ENCODE results near the gene IL13.

IL13 gene

GRCh38 chr5:132673488-132673887, 15.5 kb downstream of the IL13 start:
- no peak for DNase-seq

- no peak for DNase-seq
Measured at GRCh38 chr5:132673939-132674630, 16.1 kb downstream of the IL13 start, which contains the start of gene IL4. TSS of gene IL4 (plus strand) at chr5:132673989. CDS start at chr5:132674051, 62 bp downstream.

GRCh38 chr5:132674671-132675506, 16.9 kb downstream of the IL13 start:
- no peak for DNase-seq

- no peak for DNase-seq
Measured at GRCh38 chr5:132675936-132676689, 18.1 kb downstream of the IL13 start.

GRCh38 chr5:132677191-132677590, 19.2 kb downstream of the IL13 start:
- DNase-seq = no peak

- DNase-seq = no peak
Measured at GRCh38 chr5:132677682-132678400, 19.9 kb downstream of the IL13 start.

GRCh38 chr5:132678735-132679134, 20.8 kb downstream of the IL13 start:
- no peak for DNase-seq

- DNase-seq = no peak
Measured at GRCh38 chr5:132679166-132679565, 21.2 kb downstream of the IL13 start.

- DNase-seq = no peak
Measured at GRCh38 chr5:132679717-132680380, 21.9 kb downstream of the IL13 start.

- DNase-seq = no peak
Measured at GRCh38 chr5:132680780-132681475, 23.0 kb downstream of the IL13 start.

GRCh38 chr5:132681476-132681831, 23.5 kb downstream of the IL13 start:
- DNase-seq = no peak

GRCh38 chr5:132681983-132682382, 24.0 kb downstream of the IL13 start:
- DNase-seq = no peak

- DNase-seq = no peak
Measured at GRCh38 chr5:132684491-132684890, 26.5 kb downstream of the IL13 start.

GRCh38 chr5:132684922-132685720, 27.1 kb downstream of the IL13 start:
- DNase-seq = no peak

GRCh38 chr5:132686193-132686592, 28.2 kb downstream of the IL13 start:
- no peak for DNase-seq

GRCh38 chr5:132687995-132688394, 30.0 kb downstream of the IL13 start:
- no peak for DNase-seq

- no peak for DNase-seq
Measured at GRCh38 chr5:132688536-132689339, 30.8 kb downstream of the IL13 start.

- no peak for DNase-seq
Measured at GRCh38 chr5:132689513-132689912, 31.5 kb downstream of the IL13 start.

- no peak for DNase-seq
Measured at GRCh38 chr5:132690156-132690555, 32.2 kb downstream of the IL13 start.

All from NCI-H2107 (cell line).